ENCODE results near the gene MS4A6E. TPM values are rescaled to one million over a fixed set of nuclear protein-coding genes. Genes with fewer than 3 reads are reported as not detected.
"Not testable (repeated sequence)": the region's sequence is repeated elsewhere in the genome, so short reads cannot be mapped to it uniquely, and the experiment has no call there.

The MS4A6E gene
- total RNA-seq: not detected

GRCh38 chr11:60326955-60327354, at the start of gene MS4A6E:
Gene MS4A6E, plus strand, starts transcription at chr11:60327255. Its CDS starts 7,641 bp downstream, at chr11:60334896.
- Histone ChIP-seq H3K27me3 (no peaks in the 10 kb centered on the region), H3K9me3 (peaks cover 0 to 4% of the 10 kb centered on the region in 2 donors), H3K4me3 (no peak within 1 kb of the TSS), H3K4me1 (no peaks in the 10 kb centered on the region), H3K36me3 (no peaks in the 10 kb centered on the region), H3K27ac (no peak within 1 kb of the TSS)
- no peak for DNase-seq
- intact Hi-C loops (cut with DNase I; ENCODE audit: low total_unique reads): no loop called here
- TF ChIP-seq CTCF (IDR thresholded peaks at IDR 0.05): no peak
- TF ChIP-seq POLR2A (IDR thresholded peaks at IDR 0.05): no peak

GRCh38 chr11:60280412-60280811, 46.6 kb upstream of the MS4A6E start, which contains the start of gene MS4A4A:
Gene MS4A4A, plus strand, starts transcription at chr11:60280666. Its CDS starts 10 bp downstream, at chr11:60280676.
- DNase-seq: no peak
- Histone ChIP-seq H3K27me3 (no peaks in the 10 kb centered on the region), H3K9me3 (no peaks in the 10 kb centered on the region), H3K27ac (no peak within 1 kb of the TSS), H3K4me3 (no peak within 1 kb of the TSS), H3K4me1 (no peaks in the 10 kb centered on the region), H3K36me3 (no peaks in the 10 kb centered on the region)
- intact Hi-C loops (cut with DNase I; ENCODE audit: low total_unique reads): no loop called here
- TF ChIP-seq POLR2A (IDR thresholded peaks at IDR 0.05) (no peak), CTCF (IDR thresholded peaks at IDR 0.05) (no peak)

- intact Hi-C loops (cut with DNase I; ENCODE audit: low total_unique reads): no loop called here
- TF ChIP-seq CTCF (IDR thresholded peaks at IDR 0.05): no peak
- no peak for TF ChIP-seq POLR2A (IDR thresholded peaks at IDR 0.05)
- Histone ChIP-seq H3K4me1 (no peaks in the 10 kb centered on the region), H3K9me3 (no peaks in the 10 kb centered on the region), H3K4me3 (no peak overlapping the region), H3K36me3 (no peaks in the 10 kb centered on the region), H3K27me3 (no peaks in the 10 kb centered on the region), H3K27ac (no peak overlapping the region)
- no peak for DNase-seq
Measured at GRCh38 chr11:60281485-60281884, 45.6 kb upstream of the MS4A6E start.

GRCh38 chr11:60282286-60282685, 44.8 kb upstream of the MS4A6E start:
- Histone ChIP-seq H3K36me3 (no peaks in the 10 kb centered on the region), H3K27me3 (no peaks in the 10 kb centered on the region), H3K4me3 (no peak overlapping the region), H3K9me3 (no peaks in the 10 kb centered on the region), H3K27ac (no peak overlapping the region), H3K4me1 (no peaks in the 10 kb centered on the region)
- no peak for DNase-seq
- TF ChIP-seq CTCF (IDR thresholded peaks at IDR 0.05) (no peak), POLR2A (IDR thresholded peaks at IDR 0.05) (no peak)
- intact Hi-C loops (cut with DNase I; ENCODE audit: low total_unique reads): no loop called here

- DNase-seq; intact Hi-C loops (cut with DNase I; ENCODE audit: low total_unique reads); H3K4me1 ChIP-seq; H3K4me3 ChIP-seq; H3K9me3 ChIP-seq; H3K36me3 ChIP-seq; H3K27me3 ChIP-seq; H3K27ac ChIP-seq: not testable (repeated sequence)
Measured at GRCh38 chr11:60285411-60286126, 41.5 kb upstream of the MS4A6E start.
